Fibroblast of lung (primary cell): ENCODE results near the gene SPARC.

Source experiments
- CTCF ChIP-seq, 2 donors: IDR thresholded peaks in 1 of 2; conservative IDR thresholded peaks in 1 of 2; 1 replicate in 1 of 2; 2 replicates in 1 of 2; pipeline ENCODE4 v1.5.1; 2011 to 2012; ENCODE audit warnings: low read length in 2 of 2, control low read depth in 1 of 2, inconsistent platforms in 1 of 2, low read depth in 1 of 2, mild to moderate bottlenecking in 1 of 2
- EZH2 ChIP-seq: IDR thresholded peaks from 2 replicates; pipeline ENCODE4 v1.5.1; 2012; ENCODE audit warnings: low read length, control low read depth, mild to moderate bottlenecking; ENCODE audit errors: missing control alignments

GRCh38 chr5:151664694-151665585 is 21.8 kb downstream of the SPARC start:
- TF ChIP-seq CTCF (conservative IDR thresholded peaks at IDR 0.05 in 1 of 2, IDR thresholded peaks at IDR 0.05 in 1 of 2; ENCODE audit: low read depth in 1 of 2, low read length in 2 of 2) (no peak), EZH2 (no peak)
